ENCODE measurements around the gene DAZL. TPM values are rescaled to one million over a fixed set of nuclear protein-coding genes. Genes with fewer than 3 reads are reported as not detected.

Gene DAZL
- total RNA-seq, 1 experiment from 2014 or later, result 3.9 TPM

DNA sequence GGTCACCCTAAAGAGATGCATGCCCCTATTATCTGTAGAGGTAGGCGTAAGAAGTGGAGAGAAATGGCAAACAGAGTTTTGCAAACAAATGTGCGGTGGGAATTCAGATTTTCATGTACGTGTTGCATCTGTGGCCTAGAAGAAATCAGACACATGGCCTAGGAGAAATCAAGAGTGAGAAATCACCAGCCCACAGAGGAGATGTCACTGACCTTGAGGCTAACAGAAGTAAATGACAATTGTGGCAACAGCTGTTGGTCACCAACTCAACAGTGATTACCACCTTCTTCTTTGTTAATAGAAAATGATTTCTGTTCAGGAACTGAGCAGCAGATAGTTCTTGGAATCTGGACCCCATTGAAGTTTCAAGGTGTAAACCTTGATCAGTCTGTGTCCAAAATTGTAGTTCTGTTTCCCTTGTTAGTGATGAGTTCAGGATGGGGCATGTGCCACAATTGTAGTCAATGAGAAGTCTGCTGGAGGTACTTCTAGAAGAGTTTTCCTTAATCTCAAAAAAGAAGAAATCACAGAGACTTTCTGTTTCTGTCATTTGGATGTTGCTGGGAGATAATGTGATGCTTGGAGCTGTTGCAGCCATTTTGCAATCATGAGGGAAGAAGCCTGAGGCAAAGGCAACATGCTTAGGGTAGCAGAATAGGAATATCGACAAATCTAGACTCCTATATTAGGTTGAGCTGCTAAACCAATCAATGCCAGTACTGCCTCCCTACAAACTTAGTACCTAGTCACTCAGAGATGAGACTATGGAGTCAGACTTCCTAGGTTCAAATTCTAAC, 57.5 kb downstream of the DAZL start:
- TF ChIP-seq HMGA2 (CRISPR knock-in tag; IDR thresholded peaks at IDR 0.05) (no peak), TEAD4 (CRISPR knock-in tag; IDR thresholded peaks at IDR 0.05) (no peak), ZNF317 (CRISPR knock-in tag; IDR thresholded peaks at IDR 0.05; ENCODE audit: borderline replicate concordance, low read depth) (no peak), NR3C1 (CRISPR knock-in tag; conservative IDR thresholded peaks at IDR 0.05; ENCODE audit: low read depth) (no peak)
- TF ChIP-seq, protein P1, sequence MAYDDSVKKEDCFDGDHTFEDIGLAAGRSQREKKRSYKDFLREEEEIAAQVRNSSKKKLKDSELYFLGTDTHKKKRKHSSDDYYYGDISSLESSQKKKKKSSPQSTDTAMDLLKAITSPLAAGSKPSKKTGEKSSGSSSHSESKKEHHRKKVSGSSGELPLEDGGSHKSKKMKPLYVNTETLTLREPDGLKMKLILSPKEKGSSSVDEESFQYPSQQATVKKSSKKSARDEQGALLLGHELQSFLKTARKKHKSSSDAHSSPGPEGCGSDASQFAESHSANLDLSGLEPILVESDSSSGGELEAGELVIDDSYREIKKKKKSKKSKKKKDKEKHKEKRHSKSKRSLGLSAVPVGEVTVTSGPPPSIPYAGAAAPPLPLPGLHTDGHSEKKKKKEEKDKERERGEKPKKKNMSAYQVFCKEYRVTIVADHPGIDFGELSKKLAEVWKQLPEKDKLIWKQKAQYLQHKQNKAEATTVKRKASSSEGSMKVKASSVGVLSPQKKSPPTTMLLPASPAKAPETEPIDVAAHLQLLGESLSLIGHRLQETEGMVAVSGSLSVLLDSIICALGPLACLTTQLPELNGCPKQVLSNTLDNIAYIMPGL (CRISPR knock-in tag; IDR thresholded peaks at IDR 0.05), result no peak
- TF ChIP-seq, protein P2, sequence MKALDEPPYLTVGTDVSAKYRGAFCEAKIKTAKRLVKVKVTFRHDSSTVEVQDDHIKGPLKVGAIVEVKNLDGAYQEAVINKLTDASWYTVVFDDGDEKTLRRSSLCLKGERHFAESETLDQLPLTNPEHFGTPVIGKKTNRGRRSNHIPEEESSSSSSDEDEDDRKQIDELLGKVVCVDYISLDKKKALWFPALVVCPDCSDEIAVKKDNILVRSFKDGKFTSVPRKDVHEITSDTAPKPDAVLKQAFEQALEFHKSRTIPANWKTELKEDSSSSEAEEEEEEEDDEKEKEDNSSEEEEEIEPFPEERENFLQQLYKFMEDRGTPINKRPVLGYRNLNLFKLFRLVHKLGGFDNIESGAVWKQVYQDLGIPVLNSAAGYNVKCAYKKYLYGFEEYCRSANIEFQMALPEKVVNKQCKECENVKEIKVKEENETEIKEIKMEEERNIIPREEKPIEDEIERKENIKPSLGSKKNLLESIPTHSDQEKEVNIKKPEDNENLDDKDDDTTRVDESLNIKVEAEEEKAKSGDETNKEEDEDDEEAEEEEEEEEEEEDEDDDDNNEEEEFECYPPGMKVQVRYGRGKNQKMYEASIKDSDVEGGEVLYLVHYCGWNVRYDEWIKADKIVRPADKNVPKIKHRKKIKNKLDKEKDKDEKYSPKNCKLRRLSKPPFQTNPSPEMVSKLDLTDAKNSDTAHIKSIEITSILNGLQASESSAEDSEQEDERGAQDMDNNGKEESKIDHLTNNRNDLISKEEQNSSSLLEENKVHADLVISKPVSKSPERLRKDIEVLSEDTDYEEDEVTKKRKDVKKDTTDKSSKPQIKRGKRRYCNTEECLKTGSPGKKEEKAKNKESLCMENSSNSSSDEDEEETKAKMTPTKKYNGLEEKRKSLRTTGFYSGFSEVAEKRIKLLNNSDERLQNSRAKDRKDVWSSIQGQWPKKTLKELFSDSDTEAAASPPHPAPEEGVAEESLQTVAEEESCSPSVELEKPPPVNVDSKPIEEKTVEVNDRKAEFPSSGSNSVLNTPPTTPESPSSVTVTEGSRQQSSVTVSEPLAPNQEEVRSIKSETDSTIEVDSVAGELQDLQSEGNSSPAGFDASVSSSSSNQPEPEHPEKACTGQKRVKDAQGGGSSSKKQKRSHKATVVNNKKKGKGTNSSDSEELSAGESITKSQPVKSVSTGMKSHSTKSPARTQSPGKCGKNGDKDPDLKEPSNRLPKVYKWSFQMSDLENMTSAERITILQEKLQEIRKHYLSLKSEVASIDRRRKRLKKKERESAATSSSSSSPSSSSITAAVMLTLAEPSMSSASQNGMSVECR (CRISPR knock-in tag; IDR thresholded peaks at IDR 0.05; ENCODE audit: borderline replicate concordance), result no peak
- TF ChIP-seq, protein P3, sequence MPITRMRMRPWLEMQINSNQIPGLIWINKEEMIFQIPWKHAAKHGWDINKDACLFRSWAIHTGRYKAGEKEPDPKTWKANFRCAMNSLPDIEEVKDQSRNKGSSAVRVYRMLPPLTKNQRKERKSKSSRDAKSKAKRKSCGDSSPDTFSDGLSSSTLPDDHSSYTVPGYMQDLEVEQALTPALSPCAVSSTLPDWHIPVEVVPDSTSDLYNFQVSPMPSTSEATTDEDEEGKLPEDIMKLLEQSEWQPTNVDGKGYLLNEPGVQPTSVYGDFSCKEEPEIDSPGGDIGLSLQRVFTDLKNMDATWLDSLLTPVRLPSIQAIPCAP (CRISPR knock-in tag; IDR thresholded peaks at IDR 0.05), result no peak
- DNase-seq (ENCODE audit: low spot score) (no peak), ATAC-seq (no peak)
- peaks cover 19% of the 10 kb centered on the region for H3K4me1 Mint-ChIP-seq
- ChIA-PET CTCF (no interaction called here), POLR2A (no interaction called here)
- no peak overlapping the region for H3K4me3 Mint-ChIP-seq
- no peaks in the 10 kb centered on the region; the same call in 1 of the 2 replicates for H3K27me3 Mint-ChIP-seq (ENCODE audit: low read depth)
- H3K27ac Mint-ChIP-seq, result no peak overlapping the region
- H3K9me3 Mint-ChIP-seq, result peaks cover 4% of the 10 kb centered on the region; the same call in 1 of the 2 replicates
- H3K36me3 Mint-ChIP-seq, result no peaks in the 10 kb centered on the region

DNA sequence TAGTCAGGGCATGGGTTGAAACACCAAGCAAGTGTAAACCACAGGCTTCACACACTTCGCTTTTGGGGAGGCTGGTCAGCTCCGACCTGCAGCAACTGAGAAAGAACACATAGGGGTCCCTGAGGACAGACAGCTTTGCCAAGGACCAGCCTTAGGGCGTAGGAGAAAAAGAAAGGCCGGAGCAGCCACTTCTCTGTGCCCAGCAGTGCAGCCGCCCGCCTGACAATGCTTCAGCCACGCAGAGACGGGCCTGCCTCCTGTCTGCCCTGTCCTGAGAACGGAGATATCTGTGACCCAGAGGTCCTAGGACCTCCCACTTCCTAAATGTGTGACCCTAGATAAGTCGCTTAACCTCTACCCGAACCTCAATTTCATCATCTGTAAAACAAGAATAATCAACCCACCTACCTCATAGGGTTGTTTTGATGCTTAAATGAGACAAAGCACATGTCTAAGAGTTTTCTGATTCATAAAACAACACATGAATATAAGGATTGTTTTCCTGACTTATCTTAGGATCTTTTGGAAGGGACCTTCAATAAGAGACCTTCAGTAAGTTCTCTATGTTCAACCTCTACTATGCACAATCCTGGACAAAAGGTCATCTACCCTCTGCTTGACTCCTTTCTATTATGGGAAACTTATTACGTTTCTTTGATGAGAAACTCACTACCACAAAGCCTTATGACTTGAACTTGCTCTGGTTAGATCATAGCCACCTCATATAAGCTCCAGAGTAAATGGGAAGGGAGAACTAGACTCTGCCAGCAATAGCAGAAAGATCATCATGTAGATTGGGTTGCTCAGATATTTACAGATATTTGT, 58.8 kb downstream of the DAZL start:
- peaks cover 4% of the 10 kb centered on the region; the same call in 1 of the 2 replicates for H3K9me3 Mint-ChIP-seq
- ChIA-PET POLR2A (no interaction called here), CTCF (interaction anchor here (1.2 kb wide), 1 partner anchor 256 kb away, joined by 3 read pairs; no protein-coding TSS in a partner anchor)
- ATAC-seq (peak; percentile 20), DNase-seq (ENCODE audit: low spot score) (no peak)
- H3K27ac Mint-ChIP-seq, result no peak overlapping the region
- no peaks in the 10 kb centered on the region for H3K27me3 Mint-ChIP-seq (ENCODE audit: low read depth)
- H3K4me3 Mint-ChIP-seq, result no peak overlapping the region
- no peaks in the 10 kb centered on the region for H3K36me3 Mint-ChIP-seq
- H3K4me1 Mint-ChIP-seq, result peaks cover 19% of the 10 kb centered on the region
- TF ChIP-seq, protein P4, sequence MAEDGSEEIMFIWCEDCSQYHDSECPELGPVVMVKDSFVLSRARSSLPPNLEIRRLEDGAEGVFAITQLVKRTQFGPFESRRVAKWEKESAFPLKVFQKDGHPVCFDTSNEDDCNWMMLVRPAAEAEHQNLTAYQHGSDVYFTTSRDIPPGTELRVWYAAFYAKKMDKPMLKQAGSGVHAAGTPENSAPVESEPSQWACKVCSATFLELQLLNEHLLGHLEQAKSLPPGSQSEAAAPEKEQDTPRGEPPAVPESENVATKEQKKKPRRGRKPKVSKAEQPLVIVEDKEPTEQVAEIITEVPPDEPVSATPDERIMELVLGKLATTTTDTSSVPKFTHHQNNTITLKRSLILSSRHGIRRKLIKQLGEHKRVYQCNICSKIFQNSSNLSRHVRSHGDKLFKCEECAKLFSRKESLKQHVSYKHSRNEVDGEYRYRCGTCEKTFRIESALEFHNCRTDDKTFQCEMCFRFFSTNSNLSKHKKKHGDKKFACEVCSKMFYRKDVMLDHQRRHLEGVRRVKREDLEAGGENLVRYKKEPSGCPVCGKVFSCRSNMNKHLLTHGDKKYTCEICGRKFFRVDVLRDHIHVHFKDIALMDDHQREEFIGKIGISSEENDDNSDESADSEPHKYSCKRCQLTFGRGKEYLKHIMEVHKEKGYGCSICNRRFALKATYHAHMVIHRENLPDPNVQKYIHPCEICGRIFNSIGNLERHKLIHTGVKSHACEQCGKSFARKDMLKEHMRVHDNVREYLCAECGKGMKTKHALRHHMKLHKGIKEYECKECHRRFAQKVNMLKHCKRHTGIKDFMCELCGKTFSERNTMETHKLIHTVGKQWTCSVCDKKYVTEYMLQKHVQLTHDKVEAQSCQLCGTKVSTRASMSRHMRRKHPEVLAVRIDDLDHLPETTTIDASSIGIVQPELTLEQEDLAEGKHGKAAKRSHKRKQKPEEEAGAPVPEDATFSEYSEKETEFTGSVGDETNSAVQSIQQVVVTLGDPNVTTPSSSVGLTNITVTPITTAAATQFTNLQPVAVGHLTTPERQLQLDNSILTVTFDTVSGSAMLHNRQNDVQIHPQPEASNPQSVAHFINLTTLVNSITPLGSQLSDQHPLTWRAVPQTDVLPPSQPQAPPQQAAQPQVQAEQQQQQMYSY (CRISPR knock-in tag; IDR thresholded peaks at IDR 0.05), result no peak
- TF ChIP-seq FOXP1 (CRISPR knock-in tag; IDR thresholded peaks at IDR 0.05; ENCODE audit: borderline replicate concordance) (no peak), GTF2I (CRISPR knock-in tag; conservative IDR thresholded peaks at IDR 0.05) (no peak), JUN (CRISPR knock-in tag; IDR thresholded peaks at IDR 0.05) (no peak), SMAD3 (CRISPR knock-in tag; IDR thresholded peaks at IDR 0.05; ENCODE audit: borderline replicate concordance) (no peak), EMX1 (CRISPR knock-in tag; IDR thresholded peaks at IDR 0.05) (no peak)
- TF ChIP-seq, protein P5, sequence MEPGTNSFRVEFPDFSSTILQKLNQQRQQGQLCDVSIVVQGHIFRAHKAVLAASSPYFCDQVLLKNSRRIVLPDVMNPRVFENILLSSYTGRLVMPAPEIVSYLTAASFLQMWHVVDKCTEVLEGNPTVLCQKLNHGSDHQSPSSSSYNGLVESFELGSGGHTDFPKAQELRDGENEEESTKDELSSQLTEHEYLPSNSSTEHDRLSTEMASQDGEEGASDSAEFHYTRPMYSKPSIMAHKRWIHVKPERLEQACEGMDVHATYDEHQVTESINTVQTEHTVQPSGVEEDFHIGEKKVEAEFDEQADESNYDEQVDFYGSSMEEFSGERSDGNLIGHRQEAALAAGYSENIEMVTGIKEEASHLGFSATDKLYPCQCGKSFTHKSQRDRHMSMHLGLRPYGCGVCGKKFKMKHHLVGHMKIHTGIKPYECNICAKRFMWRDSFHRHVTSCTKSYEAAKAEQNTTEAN (CRISPR knock-in tag; IDR thresholded peaks at IDR 0.05), result no peak
- TF ChIP-seq, protein P6, sequence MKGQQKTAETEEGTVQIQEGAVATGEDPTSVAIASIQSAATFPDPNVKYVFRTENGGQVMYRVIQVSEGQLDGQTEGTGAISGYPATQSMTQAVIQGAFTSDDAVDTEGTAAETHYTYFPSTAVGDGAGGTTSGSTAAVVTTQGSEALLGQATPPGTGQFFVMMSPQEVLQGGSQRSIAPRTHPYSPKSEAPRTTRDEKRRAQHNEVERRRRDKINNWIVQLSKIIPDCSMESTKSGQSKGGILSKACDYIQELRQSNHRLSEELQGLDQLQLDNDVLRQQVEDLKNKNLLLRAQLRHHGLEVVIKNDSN (CRISPR knock-in tag; IDR thresholded peaks at IDR 0.05), result no peak
- TF ChIP-seq, protein P7, sequence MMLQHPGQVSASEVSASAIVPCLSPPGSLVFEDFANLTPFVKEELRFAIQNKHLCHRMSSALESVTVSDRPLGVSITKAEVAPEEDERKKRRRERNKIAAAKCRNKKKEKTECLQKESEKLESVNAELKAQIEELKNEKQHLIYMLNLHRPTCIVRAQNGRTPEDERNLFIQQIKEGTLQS (CRISPR knock-in tag; conservative IDR thresholded peaks at IDR 0.05), result no peak
- TF ChIP-seq, protein P8, sequence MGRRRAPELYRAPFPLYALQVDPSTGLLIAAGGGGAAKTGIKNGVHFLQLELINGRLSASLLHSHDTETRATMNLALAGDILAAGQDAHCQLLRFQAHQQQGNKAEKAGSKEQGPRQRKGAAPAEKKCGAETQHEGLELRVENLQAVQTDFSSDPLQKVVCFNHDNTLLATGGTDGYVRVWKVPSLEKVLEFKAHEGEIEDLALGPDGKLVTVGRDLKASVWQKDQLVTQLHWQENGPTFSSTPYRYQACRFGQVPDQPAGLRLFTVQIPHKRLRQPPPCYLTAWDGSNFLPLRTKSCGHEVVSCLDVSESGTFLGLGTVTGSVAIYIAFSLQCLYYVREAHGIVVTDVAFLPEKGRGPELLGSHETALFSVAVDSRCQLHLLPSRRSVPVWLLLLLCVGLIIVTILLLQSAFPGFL (CRISPR knock-in tag; IDR thresholded peaks at IDR 0.05; ENCODE audit: borderline replicate concordance), result no peak
